AG09309 (cell line): ENCODE data around the gene CNR2.
A peak's percentile ranks its signal among the peaks of the same experiment; 100 is the strongest.

Experiments used
- DNase-seq: peaks from one replicate; pipeline ENCODE4 v3.0.0-alpha.2; 2010; ENCODE audit warnings: low read depth
- H3K4me3 ChIP-seq: 2 replicates; pipeline ENCODE4 v1.5.1; 2011; ENCODE audit warnings: mild to moderate bottlenecking, low read depth, low read length, moderate library complexity; ENCODE audit not compliant: control insufficient read depth
- TF ChIP-seq, protein P1 (sequence below): IDR thresholded peaks from 2 replicates; pipeline ENCODE4 v1.5.1; 2011; ENCODE audit warnings: mild to moderate bottlenecking, low read depth, low read length, inconsistent platforms; ENCODE audit not compliant: insufficient read depth, control insufficient read depth; ENCODE audit errors: missing control alignments

The CNR2 gene

DNA sequence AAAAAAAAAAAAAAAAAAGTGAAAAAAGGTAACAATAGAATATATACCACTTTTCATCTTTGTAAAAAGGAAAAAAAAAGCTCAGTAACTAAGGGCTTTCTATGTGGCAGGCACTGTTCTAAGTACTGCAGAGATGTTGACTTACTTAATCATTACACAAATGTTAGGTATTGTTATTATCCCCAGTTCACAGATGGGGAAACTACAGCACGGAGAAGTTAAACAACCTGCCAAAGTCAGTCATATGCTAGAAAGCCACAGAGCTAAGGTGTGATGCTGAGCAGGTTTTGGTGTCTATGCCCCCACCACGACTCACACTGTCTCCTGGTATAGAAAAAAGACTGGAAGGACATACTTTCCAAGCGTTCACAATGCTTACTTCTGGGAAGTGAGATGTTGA lies 39.9 kb upstream of the CNR2 start:
- H3K4me3 ChIP-seq = no peak overlapping the region
- no peak for DNase-seq
- TF ChIP-seq, protein P1, sequence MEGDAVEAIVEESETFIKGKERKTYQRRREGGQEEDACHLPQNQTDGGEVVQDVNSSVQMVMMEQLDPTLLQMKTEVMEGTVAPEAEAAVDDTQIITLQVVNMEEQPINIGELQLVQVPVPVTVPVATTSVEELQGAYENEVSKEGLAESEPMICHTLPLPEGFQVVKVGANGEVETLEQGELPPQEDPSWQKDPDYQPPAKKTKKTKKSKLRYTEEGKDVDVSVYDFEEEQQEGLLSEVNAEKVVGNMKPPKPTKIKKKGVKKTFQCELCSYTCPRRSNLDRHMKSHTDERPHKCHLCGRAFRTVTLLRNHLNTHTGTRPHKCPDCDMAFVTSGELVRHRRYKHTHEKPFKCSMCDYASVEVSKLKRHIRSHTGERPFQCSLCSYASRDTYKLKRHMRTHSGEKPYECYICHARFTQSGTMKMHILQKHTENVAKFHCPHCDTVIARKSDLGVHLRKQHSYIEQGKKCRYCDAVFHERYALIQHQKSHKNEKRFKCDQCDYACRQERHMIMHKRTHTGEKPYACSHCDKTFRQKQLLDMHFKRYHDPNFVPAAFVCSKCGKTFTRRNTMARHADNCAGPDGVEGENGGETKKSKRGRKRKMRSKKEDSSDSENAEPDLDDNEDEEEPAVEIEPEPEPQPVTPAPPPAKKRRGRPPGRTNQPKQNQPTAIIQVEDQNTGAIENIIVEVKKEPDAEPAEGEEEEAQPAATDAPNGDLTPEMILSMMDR = no peak

DNA sequence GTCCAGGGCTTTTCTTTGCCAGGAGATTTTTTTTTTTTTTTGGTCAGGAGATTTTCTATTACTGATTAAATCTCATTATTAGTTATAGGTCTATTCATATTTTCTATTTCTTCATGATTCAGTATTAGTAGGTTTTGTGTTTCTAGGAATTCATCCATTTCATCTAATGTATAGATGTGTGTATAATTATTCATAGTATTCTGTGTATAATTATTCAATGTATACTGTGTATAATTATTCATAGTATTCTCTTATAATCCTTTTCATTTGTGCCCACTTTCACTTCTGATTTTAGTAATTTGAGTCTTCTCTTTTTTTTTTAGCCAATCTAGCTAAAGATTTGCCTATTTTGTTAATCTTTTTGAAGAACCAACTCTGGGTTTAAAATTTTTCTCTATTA lies 34.2 kb upstream of the CNR2 start:
- TF ChIP-seq, protein P1 = no peak

DNA sequence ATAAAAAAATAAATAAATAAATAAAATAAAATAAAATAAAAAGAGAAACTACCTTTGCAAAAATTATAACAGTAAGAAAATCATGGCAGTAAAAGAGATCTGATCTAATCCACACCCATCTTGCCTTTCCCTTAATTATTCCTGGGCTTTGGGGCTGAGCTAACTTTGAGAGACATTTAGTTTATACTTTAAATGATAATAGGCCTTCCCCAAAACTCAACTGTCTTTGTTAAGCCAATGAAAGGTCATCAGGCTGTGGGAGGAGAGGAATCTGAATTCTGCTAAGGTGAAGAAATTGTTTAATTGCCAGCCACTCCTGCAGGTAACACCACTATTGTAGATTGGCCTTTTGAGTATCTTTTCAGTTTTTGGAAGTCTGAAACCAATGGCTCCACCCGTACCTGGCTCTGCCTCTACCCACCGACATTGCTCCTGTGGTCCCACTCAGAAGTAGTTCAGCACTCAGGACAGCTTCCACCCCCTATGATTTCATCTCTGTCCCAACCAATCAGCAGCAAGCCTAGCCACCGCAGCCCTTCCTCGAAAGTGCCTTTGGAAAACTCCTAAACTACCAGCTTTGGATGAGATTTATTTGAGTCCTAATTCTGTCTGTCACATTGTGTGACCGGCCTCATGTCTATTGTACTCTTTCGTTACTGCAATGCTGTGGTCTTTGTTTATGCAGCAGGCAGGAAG lies 23.5 kb upstream of the CNR2 start:
- TF ChIP-seq, protein P1 = no peak
- H3K4me3 ChIP-seq = no peak overlapping the region
- no peak for DNase-seq

More for the DNA sequence above, 34.2 kb upstream of the CNR2 start:
- DNase-seq = no peak
- H3K4me3 ChIP-seq = no peak overlapping the region

DNA sequence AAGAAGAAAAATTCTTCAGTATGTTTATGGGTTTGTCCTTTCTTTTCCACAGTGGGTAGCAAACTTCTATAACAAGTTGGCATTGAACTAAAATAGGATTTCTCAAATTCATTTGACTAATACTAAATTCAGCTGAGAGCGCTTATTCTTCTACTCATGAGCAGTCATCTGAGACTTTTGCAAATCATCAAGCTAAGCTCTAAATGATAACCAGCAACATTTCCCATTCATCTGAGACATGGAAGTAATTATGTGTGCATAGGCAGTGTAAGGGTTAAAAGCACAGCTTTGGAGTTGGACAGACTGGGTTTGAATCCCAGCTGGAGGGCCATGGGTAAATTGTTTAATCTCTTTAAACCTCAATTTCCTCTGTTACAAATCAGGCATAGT lies 18.3 kb upstream of the CNR2 start:
- DNase-seq = no peak
- TF ChIP-seq, protein P1 = no peak
- H3K4me3 ChIP-seq = no peak overlapping the region

DNA sequence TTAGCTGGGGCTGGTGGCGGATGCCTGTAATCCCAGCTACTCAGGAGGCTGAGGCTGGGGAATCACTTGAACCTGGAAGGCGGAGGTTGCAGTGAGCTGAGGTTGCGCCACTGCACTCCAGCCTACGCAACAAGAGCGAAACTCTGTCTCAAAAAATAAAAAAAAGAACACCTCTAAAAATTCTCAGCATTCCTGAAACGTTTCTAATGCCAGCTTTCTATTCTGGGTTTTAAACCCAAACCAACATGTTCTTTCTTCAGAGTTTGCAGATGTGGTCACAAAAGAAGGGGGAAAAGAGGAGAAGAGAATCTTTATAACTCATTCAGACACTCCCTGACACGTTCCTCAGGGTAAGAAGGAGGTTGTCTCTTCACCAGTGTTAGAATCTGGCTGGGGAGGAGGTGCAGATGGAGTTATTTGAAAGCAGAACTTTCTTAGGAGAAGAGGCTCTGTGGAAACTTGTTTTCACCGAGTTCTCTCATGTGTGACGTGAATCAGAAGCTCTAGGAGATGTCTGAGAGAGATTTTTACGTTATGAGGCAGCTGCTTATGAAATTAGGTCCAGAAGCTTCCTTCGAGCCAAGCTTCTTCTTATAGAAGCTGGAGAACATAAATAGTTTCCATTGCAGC lies 17.8 kb upstream of the CNR2 start:
- TF ChIP-seq, protein P1 = no peak
- peak; percentile 78 for DNase-seq
- H3K4me3 ChIP-seq = no peak overlapping the region; the same call in 1 of the 2 replicates

DNA sequence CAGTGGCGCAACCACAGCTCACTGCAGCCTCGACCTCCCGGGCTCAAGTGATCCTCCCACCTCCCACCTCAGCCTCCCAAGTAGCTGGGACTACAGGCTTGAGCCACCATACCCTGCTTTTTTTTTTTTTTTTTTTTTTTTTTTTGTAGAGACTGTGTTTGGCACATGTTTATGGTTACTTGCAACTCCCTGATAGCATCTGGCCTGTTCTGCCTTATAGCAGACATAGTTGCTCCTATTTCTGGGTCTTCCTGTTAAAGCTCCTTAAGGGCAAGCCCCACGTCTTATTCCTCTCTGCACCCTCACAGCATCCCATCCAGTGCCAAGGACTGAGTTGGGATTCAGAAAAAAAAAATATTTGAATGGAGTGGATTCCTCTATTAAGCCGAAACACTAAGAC lies 17.1 kb upstream of the CNR2 start:
- H3K4me3 ChIP-seq = no peak overlapping the region
- TF ChIP-seq, protein P1 = no peak
- DNase-seq = no peak
